ENCODE measurements around the gene GALNT12.
A peak's percentile ranks its signal among the peaks of the same experiment; 100 is the strongest.

The GALNT12 gene

DNA sequence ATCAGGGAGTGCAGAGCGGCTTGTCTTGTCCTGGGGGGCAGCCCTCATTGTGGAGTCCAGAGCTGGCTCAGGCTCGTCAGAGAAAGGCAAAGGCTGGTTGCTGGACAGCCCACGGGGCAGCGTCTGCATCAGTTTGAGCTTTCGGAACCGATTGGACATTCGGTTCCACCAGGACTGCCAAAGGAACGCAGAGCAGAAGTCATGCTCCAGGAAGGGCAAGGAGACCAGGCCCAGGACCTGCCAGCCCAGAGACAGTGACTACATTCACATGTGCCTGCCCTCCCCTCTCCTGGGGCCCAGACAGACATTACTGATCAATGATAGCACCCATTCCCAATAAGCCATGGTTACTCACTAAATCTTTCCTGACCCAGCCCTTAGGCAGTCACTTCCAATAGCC, 29.2 kb upstream of the GALNT12 start:
- ATAC-seq (no peak), DNase-seq (no peak)
- Mint-ChIP-seq H3K4me3 (no peak overlapping the region), H3K9me3 (no peaks in the 10 kb centered on the region), H3K27ac (no peak overlapping the region), H3K4me1 (no peaks in the 10 kb centered on the region), H3K27me3 (no peaks in the 10 kb centered on the region)

GRCh38 chr9:98778711-98779530, 28.5 kb upstream of the GALNT12 start:
- Mint-ChIP-seq H3K4me1 (no peaks in the 10 kb centered on the region), H3K4me3 (no peak overlapping the region)

GRCh38 chr9:98780059-98780749, 27.3 kb upstream of the GALNT12 start:
- no peaks in the 10 kb centered on the region for H3K27me3 Mint-ChIP-seq
- no peaks in the 10 kb centered on the region for H3K9me3 Mint-ChIP-seq
- no peak overlapping the region for H3K4me3 Mint-ChIP-seq
- peak overlapping the region in 1 of 2 donors; percentile 4 for H3K27ac Mint-ChIP-seq
- no peaks in the 10 kb centered on the region for H3K4me1 Mint-ChIP-seq
- DNase-seq, result no peak
- ATAC-seq, result no peak

More at GRCh38 chr9:98778711-98779530, 28.5 kb upstream of the GALNT12 start:
- H3K9me3 Mint-ChIP-seq, result no peaks in the 10 kb centered on the region
- ATAC-seq (no peak), DNase-seq (no peak)
- no peak overlapping the region for H3K27ac Mint-ChIP-seq
- no peaks in the 10 kb centered on the region for H3K27me3 Mint-ChIP-seq

DNA sequence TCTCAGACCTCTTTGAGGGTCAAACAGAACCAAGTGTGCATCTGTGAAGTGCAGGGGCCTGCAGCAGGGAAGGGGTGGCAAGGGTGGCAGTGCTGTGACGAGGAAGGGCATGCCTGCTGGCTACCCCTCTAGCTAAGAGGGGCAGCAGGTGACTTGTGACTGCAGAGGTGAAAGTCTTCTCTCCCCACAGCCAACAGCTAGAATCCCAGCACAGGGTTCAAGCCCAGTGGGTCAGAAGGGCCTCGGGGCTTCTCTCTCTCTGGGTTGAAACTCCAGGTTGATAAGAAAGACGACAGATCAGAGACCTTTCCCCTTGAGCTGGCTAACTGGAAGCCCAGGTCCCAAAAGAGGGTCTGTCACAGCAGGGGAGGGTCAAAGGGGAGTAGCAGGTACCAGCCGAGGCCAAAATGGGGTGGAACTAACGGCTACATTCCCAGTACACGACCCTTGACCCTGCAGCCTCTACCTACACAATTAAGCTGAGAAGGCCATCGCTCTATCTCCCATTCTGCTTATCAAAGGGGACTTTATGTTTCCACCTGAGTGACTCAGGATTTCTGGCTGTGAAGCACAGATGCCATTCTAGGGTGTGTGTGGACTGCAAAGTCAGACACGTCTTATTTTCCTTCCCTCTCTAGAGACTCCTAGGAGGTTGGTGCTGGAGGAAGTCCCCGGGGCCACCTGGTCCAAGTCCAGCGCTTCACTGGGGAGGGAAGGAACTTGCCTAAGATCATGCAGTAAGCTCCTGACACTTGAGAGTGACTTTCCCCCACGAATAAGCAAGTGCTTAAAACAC, 25.7 kb upstream of the GALNT12 start:
- no peaks in the 10 kb centered on the region for H3K9me3 Mint-ChIP-seq
- no peaks in the 10 kb centered on the region for H3K4me1 Mint-ChIP-seq
- DNase-seq (no peak), ATAC-seq (no peak)
- H3K27me3 Mint-ChIP-seq, result no peaks in the 10 kb centered on the region
- no peak overlapping the region for H3K4me3 Mint-ChIP-seq
- H3K27ac Mint-ChIP-seq, result peak overlapping the region in 1 of 2 donors; percentile 42

DNA sequence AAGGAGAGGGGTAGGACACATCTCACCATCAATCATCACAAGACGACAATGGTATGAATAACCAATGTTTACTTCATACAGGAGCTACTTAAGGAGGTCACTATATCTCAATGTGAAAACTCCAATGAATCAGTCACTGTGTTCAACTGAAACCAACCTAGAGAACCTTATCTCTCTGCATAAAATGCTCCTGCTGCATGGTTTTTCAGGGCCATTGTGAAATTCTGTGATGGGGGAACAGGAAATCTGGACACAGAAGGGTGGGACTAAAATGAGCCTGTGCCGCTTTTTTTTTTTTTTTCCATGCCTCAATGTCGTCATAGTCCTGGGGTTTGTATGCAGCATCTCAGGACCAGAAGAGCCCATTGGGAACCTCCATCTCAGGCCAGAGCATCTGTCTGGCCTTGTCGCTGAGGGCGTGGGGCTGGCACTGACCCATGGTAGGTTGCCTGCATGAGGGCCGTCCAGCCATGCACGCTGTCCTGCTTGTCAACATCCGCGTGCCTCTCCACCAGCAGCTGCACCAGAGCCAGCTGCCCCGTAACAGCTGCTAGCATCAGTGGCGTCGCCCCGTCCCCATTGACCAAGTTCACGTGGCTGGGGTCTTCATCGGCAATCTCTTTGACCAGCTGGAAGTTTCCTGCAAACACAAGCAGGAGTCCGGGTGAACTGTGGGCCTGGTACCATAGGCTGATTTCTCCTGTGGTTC, 23.8 kb upstream of the GALNT12 start:
- no peak overlapping the region for H3K27ac Mint-ChIP-seq
- no peak overlapping the region for H3K4me3 Mint-ChIP-seq
- no peaks in the 10 kb centered on the region for H3K9me3 Mint-ChIP-seq
- ATAC-seq (no peak), DNase-seq (no peak)
- H3K4me1 Mint-ChIP-seq, result no peaks in the 10 kb centered on the region
- H3K27me3 Mint-ChIP-seq, result no peaks in the 10 kb centered on the region

- no peaks in the 10 kb centered on the region for H3K4me1 Mint-ChIP-seq
Measured at GRCh38 chr9:98784831-98785806, 22.4 kb upstream of the GALNT12 start.

GRCh38 chr9:98786750-98787510, 20.5 kb upstream of the GALNT12 start:
- Mint-ChIP-seq H3K4me1 (peaks cover 12% of the 10 kb centered on the region), H3K4me3 (no peak overlapping the region), H3K27ac (no peak overlapping the region), H3K27me3 (no peaks in the 10 kb centered on the region), H3K9me3 (no peaks in the 10 kb centered on the region)
- DNase-seq (no peak), ATAC-seq (no peak)

More at GRCh38 chr9:98784831-98785806, 22.4 kb upstream of the GALNT12 start:
- ATAC-seq, result no peak
- H3K9me3 Mint-ChIP-seq, result no peaks in the 10 kb centered on the region
- no peak for DNase-seq
- H3K27me3 Mint-ChIP-seq, result no peaks in the 10 kb centered on the region
- no peak overlapping the region for H3K27ac Mint-ChIP-seq
- H3K4me3 Mint-ChIP-seq, result no peak overlapping the region

DNA sequence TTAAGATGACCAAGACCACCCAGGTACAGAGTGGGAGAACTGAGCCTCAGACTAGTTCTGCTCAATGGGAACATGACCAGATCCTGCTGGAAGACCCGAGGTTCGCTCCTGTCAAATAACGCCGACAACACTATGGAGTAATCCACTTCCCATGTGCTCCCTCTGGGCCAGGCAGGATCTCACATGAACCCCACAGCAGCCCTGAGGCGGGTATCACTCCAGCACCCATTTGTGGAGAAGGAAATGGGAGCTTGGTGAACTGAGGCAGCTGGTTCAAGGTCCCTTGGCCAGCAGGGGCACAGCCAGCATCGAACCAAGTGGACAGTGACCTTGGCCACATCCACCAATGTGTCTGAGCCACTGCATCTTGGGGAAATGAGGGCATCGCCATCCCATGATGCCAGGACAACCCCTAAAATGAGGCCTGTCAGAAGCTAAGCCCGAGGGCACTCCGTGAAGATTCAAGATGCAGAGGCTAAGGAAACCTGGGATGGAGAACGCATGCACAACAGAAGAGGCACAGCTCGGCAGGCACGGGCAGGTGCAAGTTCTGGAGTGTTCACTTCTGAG, 19.6 kb upstream of the GALNT12 start:
- peak overlapping the region in 1 of 2 donors; percentile 60 for H3K27ac Mint-ChIP-seq
- no peak for ATAC-seq
- H3K4me1 Mint-ChIP-seq, result peaks cover 21% of the 10 kb centered on the region
- H3K27me3 Mint-ChIP-seq, result no peaks in the 10 kb centered on the region
- DNase-seq, result no peak
- no peaks in the 10 kb centered on the region for H3K9me3 Mint-ChIP-seq
- no peak overlapping the region for H3K4me3 Mint-ChIP-seq

- H3K27ac Mint-ChIP-seq, result no peak overlapping the region
- H3K27me3 Mint-ChIP-seq, result no peaks in the 10 kb centered on the region
- DNase-seq, result no peak
- ATAC-seq, result no peak
- H3K9me3 Mint-ChIP-seq, result no peaks in the 10 kb centered on the region
- H3K4me1 Mint-ChIP-seq, result peaks cover 27% of the 10 kb centered on the region
- no peak overlapping the region for H3K4me3 Mint-ChIP-seq
Measured at GRCh38 chr9:98789483-98790133, 17.9 kb upstream of the GALNT12 start.

DNA sequence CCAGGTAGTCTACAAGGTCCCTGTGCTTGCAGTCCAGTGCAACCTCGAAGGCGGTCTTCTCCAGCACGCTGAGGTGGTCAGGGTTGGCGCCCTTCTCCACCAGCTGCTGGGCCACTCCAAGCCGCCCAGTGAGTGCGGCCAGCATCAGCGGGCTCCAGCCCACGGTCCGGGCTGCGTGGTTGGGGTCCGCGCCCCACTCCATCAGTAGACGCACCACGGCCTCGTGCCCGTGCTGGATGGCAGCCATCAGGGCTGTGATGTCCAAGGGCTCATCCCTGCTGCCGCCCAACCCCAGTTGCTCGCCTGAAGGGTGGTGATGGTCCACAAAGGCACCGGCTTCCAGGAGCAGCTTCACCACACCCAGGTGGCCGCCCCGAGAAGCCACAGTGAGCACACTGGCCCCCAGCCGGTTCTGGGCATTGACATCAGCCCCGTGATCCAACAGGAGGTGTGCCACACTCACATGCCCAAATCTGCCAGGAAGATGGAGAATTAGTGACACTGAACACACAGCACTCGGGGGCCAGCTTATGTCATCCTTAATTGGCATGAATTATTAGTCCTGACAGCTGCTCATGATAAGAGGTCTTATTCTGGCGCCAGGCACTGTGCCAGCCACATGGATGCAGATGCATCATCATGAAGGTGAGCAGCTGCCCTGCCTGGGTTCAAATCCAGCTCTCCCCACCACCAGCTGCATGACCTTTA, 17.2 kb upstream of the GALNT12 start:
- no peaks in the 10 kb centered on the region for H3K27me3 Mint-ChIP-seq
- no peak overlapping the region for H3K27ac Mint-ChIP-seq
- no peak overlapping the region for H3K4me3 Mint-ChIP-seq
- no peak for DNase-seq
- ATAC-seq, result no peak
- H3K4me1 Mint-ChIP-seq, result peaks cover 34% of the 10 kb centered on the region
- no peaks in the 10 kb centered on the region for H3K9me3 Mint-ChIP-seq

- H3K27ac Mint-ChIP-seq, result no peak overlapping the region
- H3K4me1 Mint-ChIP-seq, result peaks cover 40% of the 10 kb centered on the region
- H3K4me3 Mint-ChIP-seq, result no peak overlapping the region
- ATAC-seq (peak; percentile 78), DNase-seq (peak; percentile 62 to 65)
- no peaks in the 10 kb centered on the region for H3K9me3 Mint-ChIP-seq
- H3K27me3 Mint-ChIP-seq, result no peaks in the 10 kb centered on the region
Measured at GRCh38 chr9:98790842-98791607, 16.4 kb upstream of the GALNT12 start.
